Breast epithelium (tissue), 4 donors: ENCODE data around the gene RAB2B. TPM values are rescaled to one million over a fixed set of nuclear protein-coding genes. Genes with fewer than 3 reads are reported as not detected.

Source experiments
- DNase-seq, 2 donors: peaks; one replicate each; pipeline ENCODE4 v3.0.0-alpha.2; 2019; ENCODE audit warnings: low spot score in 2 of 2
- H3K27ac ChIP-seq, 2 donors: fragments of 200-600 bp; sonication (generic) in 1 of 2; one replicate each; pipeline ENCODE4 v1.5.1; 2016 to 2019; ENCODE audit warnings: mild to moderate bottlenecking in 1 of 2
- H3K27me3 ChIP-seq, 2 donors: fragments of 200-600 bp; sonication (generic) in 1 of 2; one replicate each; pipeline versions ENCODE4 v1.5.1 to v1.6.0; 2017 to 2019; ENCODE audit warnings: control low read depth in 1 of 2, mild to moderate bottlenecking in 1 of 2
- H3K36me3 ChIP-seq: fragments of 200-600 bp; one replicate; pipeline ENCODE4 v1.5.1; 2019
- H3K4me1 ChIP-seq, 2 donors: fragments of 200-600 bp; sonication (generic); one replicate each; pipeline ENCODE4 v1.5.1; 2016 to 2019; ENCODE audit warnings: control low read depth in 1 of 2
- H3K4me3 ChIP-seq, 3 donors: fragments of 200-600 bp; sonication (generic); 1 replicate in 2 of 3; 2 replicates in 1 of 3; pipeline ENCODE4 v1.5.1; 2016 to 2019; ENCODE audit warnings: mild to moderate bottlenecking in 3 of 3, moderate library complexity in 2 of 3
- H3K9me3 ChIP-seq, 2 donors: fragments of 200-600 bp; sonication (generic) in 1 of 2; one replicate each; pipeline ENCODE4 v1.5.1; 2016 to 2019; ENCODE audit warnings: control low read depth in 1 of 2
- CTCF ChIP-seq, 3 donors: fragments of 450-650 bp; IDR thresholded peaks; one replicate each; pipeline ENCODE4 v1.5.1; 2016 to 2017; ENCODE audit warnings: antibody characterized with exemption in 3 of 3, mild to moderate bottlenecking in 3 of 3, moderate library complexity in 3 of 3
- POLR2A ChIP-seq: fragments of 450-650 bp; IDR thresholded peaks from one replicate; pipeline ENCODE4 v1.6.1; 2016; ENCODE audit warnings: antibody characterized with exemption, mild to moderate bottlenecking, moderate library complexity
- POLR2AphosphoS5 ChIP-seq, 3 donors: sonication (generic); formaldehyde crosslinking; IDR thresholded peaks; one replicate each; pipeline ENCODE4 v1.6.1; 2017; ENCODE audit warnings: antibody characterized with exemption in 3 of 3
- intact Hi-C: fragments of 100-400 bp; cut with DNase I; formaldehyde crosslinking; loops from one replicate; pipeline ENCODE4 v1.15.1; 2023; ENCODE audit warnings: low total_unique reads
- total RNA-seq, 3 donors: library from RNA; depleted of rRNA; stranded (reverse); fragments of >200 nt; gene quantifications; one replicate each; pipeline ENCODE4 v1.1.0, GENCODE V29; 2016

RAB2B gene
- total RNA-seq, 3 donors from 2014 or later, result 26.9 to 28.5 (median 27.5) TPM

GRCh38 chr14:21523203-21523602 is 46.4 kb upstream of the RAB2B start:
- intact Hi-C loops, result no loop called here
- H3K4me3 ChIP-seq, result no peak overlapping the region
- DNase-seq, result no peak
- peaks cover 0 to 5% of the 10 kb centered on the region in 2 donors for H3K4me1 ChIP-seq
- no peaks in the 10 kb centered on the region for H3K9me3 ChIP-seq
- H3K27ac ChIP-seq, result no peak overlapping the region
- no peaks in the 10 kb centered on the region for H3K36me3 ChIP-seq
- no peaks in the 10 kb centered on the region for H3K27me3 ChIP-seq
- TF ChIP-seq POLR2A (no peak), CTCF (IDR thresholded peaks at IDR 0.05) (no peak), POLR2AphosphoS5 (IDR thresholded peaks at IDR 0.05) (no peak)

- Histone ChIP-seq H3K27me3 (no peaks in the 10 kb centered on the region), H3K36me3 (no peaks in the 10 kb centered on the region), H3K4me3 (no peak overlapping the region), H3K27ac (no peak overlapping the region), H3K9me3 (no peaks in the 10 kb centered on the region), H3K4me1 (peaks cover 0 to 5% of the 10 kb centered on the region in 2 donors)
- no peak for DNase-seq
- intact Hi-C loops, result no loop called here
- TF ChIP-seq POLR2A (no peak), CTCF (IDR thresholded peaks at IDR 0.05) (no peak), POLR2AphosphoS5 (IDR thresholded peaks at IDR 0.05) (no peak)
These were observed 44.7 kb upstream of the RAB2B start for GRCh38 chr14:21521501-21521900.

- H3K27me3 ChIP-seq, result no peaks in the 10 kb centered on the region
- H3K36me3 ChIP-seq, result no peaks in the 10 kb centered on the region
- intact Hi-C loops, result no loop called here
- DNase-seq, result no peak
- no peak overlapping the region for H3K4me3 ChIP-seq
- no peak for TF ChIP-seq POLR2AphosphoS5 (IDR thresholded peaks at IDR 0.05)
- TF ChIP-seq POLR2A, result no peak
- no peak for TF ChIP-seq CTCF (IDR thresholded peaks at IDR 0.05)
- no peak overlapping the region for H3K27ac ChIP-seq
- H3K9me3 ChIP-seq, result no peaks in the 10 kb centered on the region
- H3K4me1 ChIP-seq, result peaks cover 0 to 5% of the 10 kb centered on the region in 2 donors
These were observed 44.0 kb upstream of the RAB2B start for GRCh38 chr14:21520767-21521166.

- H3K4me1 ChIP-seq, result no peaks in the 10 kb centered on the region
- TF ChIP-seq CTCF (IDR thresholded peaks at IDR 0.05) (no peak), POLR2A (no peak), POLR2AphosphoS5 (IDR thresholded peaks at IDR 0.05) (no peak)
- no peak overlapping the region for H3K4me3 ChIP-seq
- intact Hi-C loops, result no loop called here
- DNase-seq, result no peak
- H3K36me3 ChIP-seq, result no peaks in the 10 kb centered on the region
- H3K9me3 ChIP-seq, result no peaks in the 10 kb centered on the region
- no peaks in the 10 kb centered on the region for H3K27me3 ChIP-seq
- no peak overlapping the region for H3K27ac ChIP-seq
These were observed 42.0 kb upstream of the RAB2B start for GRCh38 chr14:21518725-21519124.

GRCh38 chr14:21514341-21514740 is 37.6 kb upstream of the RAB2B start:
- H3K9me3 ChIP-seq, result no peaks in the 10 kb centered on the region
- H3K36me3 ChIP-seq, result no peaks in the 10 kb centered on the region
- TF ChIP-seq POLR2AphosphoS5 (IDR thresholded peaks at IDR 0.05) (no peak), POLR2A (no peak), CTCF (IDR thresholded peaks at IDR 0.05) (no peak)
- H3K4me3 ChIP-seq, result no peak overlapping the region
- no peaks in the 10 kb centered on the region for H3K27me3 ChIP-seq
- DNase-seq, result no peak
- no peak overlapping the region for H3K27ac ChIP-seq
- intact Hi-C loops, result no loop called here
- peaks cover 0 to 12% of the 10 kb centered on the region in 2 donors for H3K4me1 ChIP-seq
